IMR-90 (cell line): ENCODE results near the gene ST8SIA4. TPM values are rescaled to one million over a fixed set of nuclear protein-coding genes. Genes with fewer than 3 reads are reported as not detected.

Experiments
- ATAC-seq: fragments of 200-7000 bp; cut with Tn5 transposase; 2 replicates; pipeline ENCODE4 v1.9.1; 2020; ENCODE audit warnings: low read depth, mild to moderate bottlenecking, moderate library complexity
- BruUV-seq: library from RNA; stranded (reverse); fragments of 400-500 nt; replicated peaks from 2 replicates; lab custom pipeline; 2021; lab: Mats Ljungman, UMichigan
- CTCF ChIA-PET: fragments of 300-600 bp; formaldehyde crosslinking; extraction: SDS; loops from one replicate; lab custom pipeline; 2021; ENCODE audit warnings: antibody characterized with exemption; lab: Yijun Ruan, JAX
- POLR2A ChIA-PET: fragments of 300-600 bp; sonication (Branson Sonifier 250); formaldehyde crosslinking; loops from one replicate; lab custom pipeline; 2022; ENCODE audit warnings: antibody characterized with exemption; ENCODE audit not compliant: unreplicated experiment; lab: Charles Lee
- DNase-seq: peaks from one replicate; pipeline ENCODE4 v3.0.0; 2013
- H2AFZ ChIP-seq: replicated peaks from 2 replicates; pipeline ENCODE3; 2013; ENCODE audit warnings: low read length, mild to moderate bottlenecking; ENCODE audit not compliant: poor library complexity
- H2AK5ac ChIP-seq: 2 replicates; pipeline ENCODE4 v1.6.1; 2013; ENCODE audit warnings: low read depth, low read length, inconsistent platforms
- H2AK9ac ChIP-seq: replicated peaks from 2 replicates; pipeline ENCODE3; 2013; ENCODE audit warnings: mild to moderate bottlenecking, low read depth, low read length, moderate library complexity; ENCODE audit not compliant: poor library complexity
- H2BK120ac ChIP-seq: 2 replicates; pipeline ENCODE4 v1.6.1; 2013; ENCODE audit warnings: low read depth, low read length, inconsistent platforms
- H2BK15ac ChIP-seq: 3 replicates; pipeline ENCODE4 v1.6.1; 2013; ENCODE audit warnings: low read depth, low read length, inconsistent platforms
- H2BK20ac ChIP-seq: 2 replicates; pipeline ENCODE4 v1.6.1; 2013; ENCODE audit warnings: low read depth, mild to moderate bottlenecking, inconsistent platforms, low read length, moderate library complexity
- H2BK5ac ChIP-seq: 2 replicates; pipeline ENCODE4 v1.6.1; 2013; ENCODE audit warnings: mild to moderate bottlenecking, low read depth, low read length, inconsistent platforms; ENCODE audit not compliant: poor library complexity, severe bottlenecking
- H3K14ac ChIP-seq: replicated peaks from 2 replicates; pipeline ENCODE4 v1.6.1; 2013; ENCODE audit warnings: low read depth, low read length, inconsistent platforms
- H3K18ac ChIP-seq: 2 replicates; pipeline ENCODE4 v1.6.1; 2013; ENCODE audit warnings: low read depth, low read length, control low read depth
- H3K23ac ChIP-seq: 2 replicates; pipeline ENCODE4 v1.6.1; 2013; ENCODE audit warnings: low read depth, low read length, inconsistent platforms
- H3K27ac ChIP-seq: 2 replicates; pipeline ENCODE4 v1.5.1; 2013; ENCODE audit warnings: mild to moderate bottlenecking, control low read depth, low read length; ENCODE audit not compliant: insufficient read depth
- H3K27me3 ChIP-seq: 2 replicates; pipeline ENCODE4 v1.6.1; 2013; ENCODE audit warnings: low read length; ENCODE audit not compliant: control insufficient read depth, insufficient read depth
- H3K36me3 ChIP-seq: 2 replicates; pipeline ENCODE4 v1.6.1; 2013; ENCODE audit warnings: low read length, mixed read lengths; ENCODE audit not compliant: control insufficient read depth, insufficient read depth
- H3K4ac ChIP-seq: 2 replicates; pipeline ENCODE4 v1.6.1; 2013; ENCODE audit warnings: low read depth, low read length, inconsistent platforms
- H3K4me1 ChIP-seq: 2 replicates; pipeline ENCODE4 v1.6.1; 2013; ENCODE audit warnings: low read length, mixed read lengths; ENCODE audit not compliant: control insufficient read depth, insufficient read depth
- H3K4me2 ChIP-seq: 2 replicates; pipeline ENCODE4 v1.6.1; 2013; ENCODE audit warnings: low read depth, mild to moderate bottlenecking, control low read depth, low read length, moderate library complexity
- H3K4me3 ChIP-seq: 2 replicates; pipeline ENCODE4 v1.5.1; 2013; ENCODE audit warnings: low read depth, mild to moderate bottlenecking, control low read depth, low read length, moderate library complexity; ENCODE audit not compliant: insufficient read depth
- H3K56ac ChIP-seq: 2 replicates; pipeline ENCODE4 v1.6.1; 2013; ENCODE audit warnings: low read length, inconsistent platforms; ENCODE audit not compliant: insufficient read depth; ENCODE audit errors: extremely low read depth
- H3K79me1 ChIP-seq, 2 experiments: 2 replicates each; pipeline ENCODE4 v1.6.1; 2013; ENCODE audit warnings: low read length in 2 of 2, inconsistent platforms in 1 of 2, low read depth in 1 of 2
- H3K9ac ChIP-seq: 2 replicates; pipeline ENCODE4 v1.6.1; 2013; ENCODE audit warnings: low read depth, low read length, control low read depth
- H3K9me1 ChIP-seq: 2 replicates; pipeline ENCODE4 v1.6.1; 2013; ENCODE audit warnings: low read length, inconsistent platforms; ENCODE audit not compliant: insufficient read depth
- H3K9me3 ChIP-seq: 2 replicates; pipeline ENCODE4 v1.6.1; 2013; ENCODE audit warnings: low read length; ENCODE audit not compliant: control insufficient read depth, insufficient read depth
- H4K20me1 ChIP-seq: 2 replicates; pipeline ENCODE4 v1.6.1; 2013; ENCODE audit warnings: low read length, inconsistent platforms; ENCODE audit not compliant: insufficient read depth
- H4K5ac ChIP-seq: 2 replicates; pipeline ENCODE4 v1.6.1; 2013; ENCODE audit warnings: mild to moderate bottlenecking, low read depth, low read length, control low read depth
- H4K8ac ChIP-seq, 2 experiments: 2 replicates each; pipeline ENCODE4 v1.6.1; 2013; ENCODE audit warnings: low read depth in 2 of 2, low read length in 2 of 2, control low read depth in 1 of 2, inconsistent platforms in 1 of 2
- H4K91ac ChIP-seq: 2 replicates; pipeline ENCODE4 v1.6.1; 2013; ENCODE audit warnings: low read depth, low read length, inconsistent platforms; ENCODE audit not compliant: insufficient read depth
- CTCF ChIP-seq: conservative IDR thresholded peaks from 2 replicates; pipeline ENCODE4 v1.5.1; 2012; ENCODE audit warnings: mild to moderate bottlenecking, low read depth, low read length, improper control_type of control experiment
- MXI1 ChIP-seq: IDR thresholded peaks from 2 replicates; pipeline ENCODE4 v1.6.1; 2012; ENCODE audit warnings: low read depth, mild to moderate bottlenecking, low read length, moderate library complexity, borderline replicate concordance
- WGBS, 2 experiments: methylation state at CpG; one replicate each; pipeline versions ENCODE4 v1.1.5 to v1.1.7; 2013; ENCODE audit warnings: missing lambda C conversion rate in 2 of 2; ENCODE audit not compliant: insufficient read length in 1 of 2; ENCODE audit errors: extremely low coverage in 2 of 2; 5-methylcytosine and 5-hydroxymethylcytosine counted together
- dilution Hi-C: fragments of 300-500 bp; cut with HindIII; formaldehyde crosslinking; loops from one replicate; pipeline ENCODE4 v1.14.3; 2018; ENCODE audit warnings: low sequenced_read_pairs; ENCODE audit not compliant: unreplicated experiment
- in situ Hi-C: fragments of 300-500 bp; cut with MboI; formaldehyde crosslinking; loops from 3 replicates; pipeline ENCODE4 v1.14.3; 2019; ENCODE audit warnings: low sequenced_read_pairs, inconsistent platforms, mixed read lengths
- intact Hi-C: fragments of 100-400 bp; cut with micrococcal nuclease; formaldehyde crosslinking; loops from 2 replicates; pipeline ENCODE4 v1.10.0; 2022
- polyA plus RNA-seq, 3 experiments: library from polyadenylated mRNA; depleted of rRNA; stranded (reverse); fragments of >200 nt; gene quantifications; 2 replicates each; pipeline ENCODE4 v1.2.3, GENCODE V29; 2012; ENCODE audit warnings: low replicate concordance in 1 of 3
- total RNA-seq: library from RNA; depleted of rRNA; stranded (reverse); fragments of >200 nt; gene quantifications from 2 replicates; pipeline ENCODE4 v1.2.3, GENCODE V29; 2012

ST8SIA4 gene
- total and polyA plus RNA-seq, 2 of the 4 experiments (the other 2 are of a cell fraction) = 0.02 to 0.18 TPM

- peaks cover 26% of the 10 kb centered on the region for H3K27me3 ChIP-seq
- DNase-seq = no peak
- H3K36me3 ChIP-seq = no peaks in the 10 kb centered on the region
- intact Hi-C loops (no loop called here), dilution Hi-C loops (no loop called here), in situ Hi-C loops (no loop called here)
- H2AFZ ChIP-seq = no peak overlapping the region
- H3K27ac ChIP-seq = no peak overlapping the region
- no peak overlapping the region for H2BK15ac ChIP-seq
- H3K9me3 ChIP-seq = no peaks in the 10 kb centered on the region
- WGBS, 2 experiments = 80% methylated on average over 1 of the region's 6 CpGs; no CpG with 5 or more reads in 1 of the 2 experiments
- no peaks in the 10 kb centered on the region for H3K4me1 ChIP-seq
- H3K9ac ChIP-seq = no peak overlapping the region
- H2BK120ac ChIP-seq = no peak overlapping the region
- H2AK9ac ChIP-seq = no peak overlapping the region
- H4K20me1 ChIP-seq = no peaks in the 10 kb centered on the region
- BruUV-seq = no TSS peak
- H3K9me1 ChIP-seq = no peaks in the 10 kb centered on the region
- H3K56ac ChIP-seq = no peak overlapping the region
- H2BK5ac ChIP-seq = no peak overlapping the region
- H3K14ac ChIP-seq = no peak overlapping the region
- no peak overlapping the region for H4K8ac ChIP-seq
- no peaks in the 10 kb centered on the region for H3K79me1 ChIP-seq
- no peak overlapping the region for H2BK20ac ChIP-seq
- TF ChIP-seq CTCF (no peak), MXI1 (no peak)
- no peak overlapping the region for H3K23ac ChIP-seq
- POLR2A ChIA-PET = no interaction called here
- H4K5ac ChIP-seq = no peak overlapping the region
- no peak overlapping the region for H3K18ac ChIP-seq
- H4K91ac ChIP-seq = no peak overlapping the region
- CTCF ChIA-PET = no interaction called here
- no peak overlapping the region for H3K4me3 ChIP-seq
- H3K4ac ChIP-seq = no peak overlapping the region
- H3K4me2 ChIP-seq = no peak overlapping the region
- no peak for ATAC-seq
- H2AK5ac ChIP-seq = no peak overlapping the region
Measured at GRCh38 chr5:100905259-100905914, 2.3 kb upstream of the ST8SIA4 start.
